Ishikawa (cell line): Measurements from ENCODE around the gene TNFRSF12A.

Experiments
- EGR1 ChIP-seq: IDR thresholded peaks from 2 replicates; pipeline ENCODE4 v1.6.1; 2012
- EP300 ChIP-seq: IDR thresholded peaks from 2 replicates; pipeline ENCODE4 v1.6.1; 2012; ENCODE audit warnings: borderline replicate concordance
- MAX ChIP-seq: IDR thresholded peaks from 2 replicates; pipeline ENCODE4 v1.6.1; 2012
- NFIC ChIP-seq: IDR thresholded peaks from 2 replicates; pipeline ENCODE4 v1.6.1; 2012
- TAF1 ChIP-seq: IDR thresholded peaks from 2 replicates; pipeline ENCODE4 v1.6.1; 2012; ENCODE audit warnings: low read depth, mild to moderate bottlenecking
- TCF12 ChIP-seq: IDR thresholded peaks from 2 replicates; pipeline ENCODE4 v1.6.1; 2012; ENCODE audit warnings: low read depth
- YY1 ChIP-seq: IDR thresholded peaks from 2 replicates; pipeline ENCODE4 v1.6.1; 2012; ENCODE audit warnings: low read depth
- ZBTB7A ChIP-seq: IDR thresholded peaks from 2 replicates; pipeline ENCODE4 v1.6.1; 2012; ENCODE audit warnings: low read depth
- TF ChIP-seq, protein P1 (sequence below): IDR thresholded peaks from 2 replicates; pipeline ENCODE4 v1.6.1; 2012
- TF ChIP-seq, protein P2 (sequence below): IDR thresholded peaks from 2 replicates; pipeline ENCODE4 v1.6.1; 2012; ENCODE audit warnings: low read depth, mild to moderate bottlenecking

- TF ChIP-seq YY1 (no peak), TAF1 (no peak), EGR1 (no peak), EP300 (no peak), ZBTB7A (no peak), NFIC (no peak), MAX (no peak), TCF12 (no peak)
- TF ChIP-seq, protein P1, sequence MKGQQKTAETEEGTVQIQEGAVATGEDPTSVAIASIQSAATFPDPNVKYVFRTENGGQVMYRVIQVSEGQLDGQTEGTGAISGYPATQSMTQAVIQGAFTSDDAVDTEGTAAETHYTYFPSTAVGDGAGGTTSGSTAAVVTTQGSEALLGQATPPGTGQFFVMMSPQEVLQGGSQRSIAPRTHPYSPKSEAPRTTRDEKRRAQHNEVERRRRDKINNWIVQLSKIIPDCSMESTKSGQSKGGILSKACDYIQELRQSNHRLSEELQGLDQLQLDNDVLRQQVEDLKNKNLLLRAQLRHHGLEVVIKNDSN, result no peak
- TF ChIP-seq, protein P2, sequence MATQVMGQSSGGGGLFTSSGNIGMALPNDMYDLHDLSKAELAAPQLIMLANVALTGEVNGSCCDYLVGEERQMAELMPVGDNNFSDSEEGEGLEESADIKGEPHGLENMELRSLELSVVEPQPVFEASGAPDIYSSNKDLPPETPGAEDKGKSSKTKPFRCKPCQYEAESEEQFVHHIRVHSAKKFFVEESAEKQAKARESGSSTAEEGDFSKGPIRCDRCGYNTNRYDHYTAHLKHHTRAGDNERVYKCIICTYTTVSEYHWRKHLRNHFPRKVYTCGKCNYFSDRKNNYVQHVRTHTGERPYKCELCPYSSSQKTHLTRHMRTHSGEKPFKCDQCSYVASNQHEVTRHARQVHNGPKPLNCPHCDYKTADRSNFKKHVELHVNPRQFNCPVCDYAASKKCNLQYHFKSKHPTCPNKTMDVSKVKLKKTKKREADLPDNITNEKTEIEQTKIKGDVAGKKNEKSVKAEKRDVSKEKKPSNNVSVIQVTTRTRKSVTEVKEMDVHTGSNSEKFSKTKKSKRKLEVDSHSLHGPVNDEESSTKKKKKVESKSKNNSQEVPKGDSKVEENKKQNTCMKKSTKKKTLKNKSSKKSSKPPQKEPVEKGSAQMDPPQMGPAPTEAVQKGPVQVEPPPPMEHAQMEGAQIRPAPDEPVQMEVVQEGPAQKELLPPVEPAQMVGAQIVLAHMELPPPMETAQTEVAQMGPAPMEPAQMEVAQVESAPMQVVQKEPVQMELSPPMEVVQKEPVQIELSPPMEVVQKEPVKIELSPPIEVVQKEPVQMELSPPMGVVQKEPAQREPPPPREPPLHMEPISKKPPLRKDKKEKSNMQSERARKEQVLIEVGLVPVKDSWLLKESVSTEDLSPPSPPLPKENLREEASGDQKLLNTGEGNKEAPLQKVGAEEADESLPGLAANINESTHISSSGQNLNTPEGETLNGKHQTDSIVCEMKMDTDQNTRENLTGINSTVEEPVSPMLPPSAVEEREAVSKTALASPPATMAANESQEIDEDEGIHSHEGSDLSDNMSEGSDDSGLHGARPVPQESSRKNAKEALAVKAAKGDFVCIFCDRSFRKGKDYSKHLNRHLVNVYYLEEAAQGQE, result no peak
These were observed 35.0 kb downstream of the TNFRSF12A start for GRCh38 chr16:3054965-3055733.
